GM18873 (cell line): ENCODE measurements around the gene SDCCAG8.

Source experiments
- ATAC-seq: cut with Tn5 transposase; IDR thresholded peaks from one replicate; pipeline ENCODE4 v1.9.1; 2021; ENCODE audit warnings: mild to moderate bottlenecking, moderate library complexity, moderate number of reproducible peaks; ENCODE audit not compliant: unreplicated experiment, low FRiP score

Gene SDCCAG8

GRCh38 chr1:243378669-243379068 lies 122.8 kb downstream of the SDCCAG8 start:
- ATAC-seq, result no peak

- no peak for ATAC-seq
Measured at GRCh38 chr1:243379208-243379607, 123.4 kb downstream of the SDCCAG8 start.

GRCh38 chr1:243379706-243380105 lies 123.9 kb downstream of the SDCCAG8 start:
- no peak for ATAC-seq

GRCh38 chr1:243388276-243388675 lies 132.4 kb downstream of the SDCCAG8 start:
- no peak for ATAC-seq

GRCh38 chr1:243390162-243390791 lies 134.4 kb downstream of the SDCCAG8 start:
- ATAC-seq, result no peak

GRCh38 chr1:243391355-243391754 lies 135.5 kb downstream of the SDCCAG8 start:
- no peak for ATAC-seq

- no peak for ATAC-seq
Measured at GRCh38 chr1:243393096-243393495, 137.3 kb downstream of the SDCCAG8 start.

- ATAC-seq, result no peak
Measured at GRCh38 chr1:243394066-243394465, 138.2 kb downstream of the SDCCAG8 start.

GRCh38 chr1:243394601-243395464 lies 139.0 kb downstream of the SDCCAG8 start:
- ATAC-seq, result no peak

GRCh38 chr1:243396424-243396823 lies 140.6 kb downstream of the SDCCAG8 start:
- no peak for ATAC-seq

- no peak for ATAC-seq
Measured at GRCh38 chr1:243396876-243397275, 141.0 kb downstream of the SDCCAG8 start.

- no peak for ATAC-seq
Measured at GRCh38 chr1:243397613-243398321, 141.9 kb downstream of the SDCCAG8 start.

GRCh38 chr1:243399561-243400155 lies 143.8 kb downstream of the SDCCAG8 start:
- ATAC-seq, result no peak

GRCh38 chr1:243402868-243403267 lies 147.0 kb downstream of the SDCCAG8 start:
- ATAC-seq, result no peak

GRCh38 chr1:243406424-243406823 lies 150.6 kb downstream of the SDCCAG8 start:
- ATAC-seq, result no peak

GRCh38 chr1:243407284-243408018 lies 151.6 kb downstream of the SDCCAG8 start:
- ATAC-seq, result no peak

- no peak for ATAC-seq
Measured at GRCh38 chr1:243408479-243408878, 152.6 kb downstream of the SDCCAG8 start.

- no peak for ATAC-seq
Measured at GRCh38 chr1:243409284-243409683, 153.4 kb downstream of the SDCCAG8 start.

- ATAC-seq, result no peak
Measured at GRCh38 chr1:243411472-243411871, 155.6 kb downstream of the SDCCAG8 start.
